CD4-positive, alpha-beta T cell treated with Interleukin-6 for 4 hours (primary cell): ENCODE data around the gene IARS1.

Experiments used
- DNase-seq: peaks from one replicate; pipeline ENCODE4 v3.0.0-alpha.2; 2020; ENCODE audit warnings: mixed read lengths

Gene IARS1

DNA sequence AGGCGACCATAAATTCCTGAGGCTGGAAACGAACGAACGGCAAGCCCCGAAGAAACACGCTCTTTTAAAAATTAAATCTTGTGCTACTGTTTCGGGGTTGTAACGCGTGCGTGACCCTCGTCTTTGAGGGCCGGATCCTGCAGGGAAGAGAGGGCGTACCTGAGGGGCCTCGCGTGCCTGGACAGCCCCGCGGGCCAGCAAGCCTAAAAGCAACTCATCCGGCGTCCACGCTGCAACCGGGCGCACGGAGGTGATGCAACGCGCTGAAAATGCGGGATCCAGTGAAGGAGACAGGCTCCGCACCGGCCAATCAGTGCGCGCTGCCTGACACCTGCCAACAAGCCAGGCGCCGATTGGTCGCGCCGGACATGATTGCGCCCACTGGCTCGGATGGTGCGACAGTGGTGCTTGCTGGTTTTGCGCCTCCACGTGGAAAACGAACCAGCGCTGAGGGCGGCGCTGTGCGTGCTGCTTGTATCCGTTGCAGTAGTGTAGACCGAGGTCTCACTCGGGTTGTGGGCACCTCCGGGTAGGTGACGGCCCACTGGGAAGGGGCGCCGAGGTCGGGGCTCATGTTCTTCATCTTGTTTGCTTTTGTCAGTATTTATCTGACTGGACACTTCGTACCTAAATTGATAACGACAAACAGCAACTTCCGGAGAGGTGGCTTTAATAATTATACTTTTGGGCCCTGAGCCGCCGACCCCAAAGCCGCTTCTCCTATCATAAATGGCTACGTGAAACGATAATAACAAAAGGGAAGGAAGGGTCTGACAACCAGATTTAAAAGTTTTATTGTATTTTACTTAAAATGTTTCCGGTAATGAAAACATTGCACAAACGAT is at the start of gene IARS1:
Gene IARS1 (minus strand): TSS at position 246 of the 845 bp plus-strand sequence. CDS start 4,278 bp downstream, outside the sequence.
- peak; percentile 99 for DNase-seq

DNA sequence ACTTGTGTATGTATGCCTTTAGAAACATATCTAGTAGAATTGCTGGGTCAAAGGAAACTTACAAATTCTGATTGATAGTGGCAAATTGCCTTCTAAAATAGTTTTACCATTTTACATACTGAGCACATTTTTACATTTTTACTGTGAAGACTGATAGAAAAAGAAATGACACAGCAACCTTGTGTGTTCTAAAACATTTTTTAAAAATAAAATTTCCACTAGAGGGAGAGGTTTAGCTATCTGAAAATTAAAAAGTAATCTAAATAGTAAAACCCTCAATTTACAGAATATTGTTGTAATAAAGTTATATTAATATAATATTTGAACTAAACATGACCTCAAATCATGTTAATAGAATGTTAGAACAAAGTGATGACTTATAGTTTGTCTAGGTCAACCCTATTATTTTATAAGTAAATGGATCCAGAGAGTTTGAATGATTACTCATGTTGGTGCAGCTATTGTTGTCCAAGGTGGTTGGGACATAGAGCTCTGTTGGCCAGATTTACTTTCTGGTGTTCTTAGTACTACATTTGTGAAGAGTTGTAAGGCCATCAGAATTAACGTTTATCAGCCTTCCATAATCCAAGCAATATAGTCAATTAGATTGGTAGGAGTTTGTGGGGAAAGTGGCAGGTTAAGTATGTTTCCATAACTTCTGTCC is 49.5 kb upstream of the IARS1 start:
- no peak for DNase-seq

DNA sequence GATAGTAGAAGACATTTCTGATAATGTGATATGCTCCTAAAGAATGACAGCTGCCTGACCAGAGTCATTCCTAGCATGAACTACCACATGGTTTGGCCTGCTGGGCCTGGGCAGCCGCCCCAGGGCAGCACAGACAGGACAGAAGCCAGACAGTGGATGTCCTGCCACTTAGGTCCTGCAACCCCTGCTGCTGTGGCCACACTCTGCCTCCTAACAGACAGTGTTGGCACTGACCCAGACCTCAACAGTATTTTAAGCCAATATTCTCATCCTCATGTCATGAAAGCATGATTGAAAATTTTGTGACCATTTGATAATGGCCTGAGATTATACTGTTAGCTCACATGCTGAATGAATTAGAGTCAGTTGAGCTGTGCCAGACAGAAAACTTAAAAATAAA is 48.1 kb upstream of the IARS1 start:
- DNase-seq, result no peak

DNA sequence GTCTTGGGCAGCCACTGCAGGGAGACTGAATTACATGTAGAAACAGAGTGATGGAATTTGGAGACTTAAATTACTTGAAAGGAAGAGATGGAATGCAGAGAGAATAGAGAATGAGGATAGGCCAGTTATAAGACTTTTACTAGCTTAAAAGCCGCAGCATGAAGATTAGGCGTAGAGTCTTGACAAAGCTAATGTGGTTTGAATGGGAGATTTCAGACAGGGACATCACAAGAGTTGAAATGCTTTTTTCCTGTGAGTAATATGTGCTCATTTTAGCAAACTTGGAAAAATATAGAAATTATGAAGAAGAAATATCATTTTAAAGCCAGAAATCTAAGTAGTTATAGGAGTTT is 39.8 kb upstream of the IARS1 start:
- DNase-seq, result no peak

DNA sequence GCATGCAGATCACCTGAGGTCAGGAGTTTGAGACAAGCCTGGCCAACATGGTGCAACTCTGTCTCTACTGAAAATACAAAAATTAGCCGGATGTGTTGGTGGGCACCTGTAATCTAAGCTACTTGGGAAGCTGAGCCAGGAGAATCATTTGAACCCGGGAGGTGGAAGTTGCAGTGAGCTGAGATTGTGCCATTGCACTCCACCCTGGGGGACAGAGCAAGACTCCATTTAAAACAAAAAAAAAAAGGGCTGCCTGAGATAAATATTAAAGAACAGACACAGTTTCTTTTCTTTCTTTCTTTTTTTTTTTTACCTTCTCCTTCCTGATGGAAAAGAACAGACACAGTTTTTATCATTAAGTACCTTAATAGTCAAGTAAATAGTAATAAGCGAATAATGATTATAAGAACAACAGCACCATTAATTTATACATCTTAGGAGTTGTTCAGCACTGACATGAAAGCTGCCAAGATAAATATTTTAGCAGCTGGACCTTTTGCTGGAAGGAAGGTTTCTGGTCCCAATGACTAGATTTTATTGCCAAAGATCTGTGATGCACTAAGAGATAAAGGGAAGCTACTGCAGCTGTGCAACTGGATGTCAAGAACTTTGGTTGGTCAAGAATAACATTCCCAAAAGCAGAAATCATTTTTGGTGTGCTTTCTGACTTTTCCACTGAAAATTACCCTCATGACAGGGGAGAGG is 39.2 kb upstream of the IARS1 start:
- DNase-seq, result no peak

DNA sequence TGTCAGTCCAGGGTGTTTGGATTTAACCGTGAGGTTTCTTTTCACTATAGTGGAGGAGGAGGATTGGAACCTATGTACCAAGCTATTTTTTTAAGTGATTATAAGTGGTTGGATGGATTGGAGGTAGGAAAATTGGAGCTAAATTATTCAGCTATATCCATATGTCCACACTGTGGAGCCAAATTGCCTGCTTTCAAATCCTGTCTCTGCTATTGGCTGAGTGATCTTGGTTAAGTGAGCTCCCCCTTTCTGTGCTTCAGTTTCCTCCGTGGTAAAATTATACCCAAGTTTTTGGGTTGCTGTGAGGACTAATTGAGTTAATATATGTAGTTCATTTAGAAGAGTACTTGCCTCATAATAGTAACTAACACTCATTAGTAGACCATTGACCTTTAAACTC is 34.7 kb upstream of the IARS1 start:
- DNase-seq, result no peak

DNA sequence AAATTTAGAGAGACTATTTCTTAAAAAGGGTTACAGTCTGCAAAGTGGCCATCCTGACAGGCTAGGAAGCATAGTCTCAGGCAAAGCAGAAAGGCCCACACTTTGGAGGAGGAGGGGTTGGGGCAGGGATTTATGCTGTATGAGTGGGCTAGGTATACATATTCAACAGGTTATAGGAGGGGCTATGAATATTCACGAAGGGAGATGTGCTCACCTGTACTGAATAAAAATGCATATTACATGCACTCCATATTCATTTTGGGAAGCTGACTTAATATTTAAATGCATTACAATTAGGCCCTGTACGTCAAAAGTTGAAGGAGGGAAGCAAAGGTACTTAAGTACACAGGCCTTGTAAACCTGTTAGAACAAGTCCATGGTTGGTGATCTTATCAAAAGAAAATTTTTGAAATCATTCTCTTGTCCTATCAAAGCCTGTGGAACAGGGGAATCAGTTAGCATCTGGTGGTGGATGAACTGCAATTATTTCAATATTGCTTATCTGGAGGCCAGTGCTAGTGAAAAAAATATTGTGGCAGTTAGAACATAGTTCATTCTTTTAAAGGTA is 33.9 kb upstream of the IARS1 start:
- DNase-seq, result no peak

DNA sequence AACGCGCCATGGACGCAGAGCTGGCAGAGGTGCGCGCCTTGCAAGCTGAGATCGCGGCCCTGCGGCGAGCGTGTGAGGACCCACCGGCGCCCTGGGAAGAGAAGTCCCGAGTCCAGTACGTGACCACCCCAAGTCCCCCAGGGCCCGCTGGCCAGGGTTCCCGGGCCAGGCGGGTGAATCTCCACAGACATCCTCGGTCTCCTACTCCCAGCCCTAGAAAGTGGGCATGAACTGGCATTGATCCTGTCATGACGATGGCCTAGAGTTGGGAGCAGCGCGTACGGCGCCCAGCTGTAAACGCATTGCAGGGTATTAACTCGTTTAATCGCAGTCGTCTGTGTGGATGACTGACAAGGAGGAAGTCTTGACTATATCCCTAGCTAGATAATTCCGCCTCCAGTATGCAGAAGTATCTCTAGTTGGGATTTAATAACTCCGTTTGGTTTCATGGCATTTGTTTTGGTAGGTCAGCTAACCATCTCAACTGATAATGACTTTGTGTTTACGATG is 32.5 kb upstream of the IARS1 start:
- DNase-seq, result no peak

DNA sequence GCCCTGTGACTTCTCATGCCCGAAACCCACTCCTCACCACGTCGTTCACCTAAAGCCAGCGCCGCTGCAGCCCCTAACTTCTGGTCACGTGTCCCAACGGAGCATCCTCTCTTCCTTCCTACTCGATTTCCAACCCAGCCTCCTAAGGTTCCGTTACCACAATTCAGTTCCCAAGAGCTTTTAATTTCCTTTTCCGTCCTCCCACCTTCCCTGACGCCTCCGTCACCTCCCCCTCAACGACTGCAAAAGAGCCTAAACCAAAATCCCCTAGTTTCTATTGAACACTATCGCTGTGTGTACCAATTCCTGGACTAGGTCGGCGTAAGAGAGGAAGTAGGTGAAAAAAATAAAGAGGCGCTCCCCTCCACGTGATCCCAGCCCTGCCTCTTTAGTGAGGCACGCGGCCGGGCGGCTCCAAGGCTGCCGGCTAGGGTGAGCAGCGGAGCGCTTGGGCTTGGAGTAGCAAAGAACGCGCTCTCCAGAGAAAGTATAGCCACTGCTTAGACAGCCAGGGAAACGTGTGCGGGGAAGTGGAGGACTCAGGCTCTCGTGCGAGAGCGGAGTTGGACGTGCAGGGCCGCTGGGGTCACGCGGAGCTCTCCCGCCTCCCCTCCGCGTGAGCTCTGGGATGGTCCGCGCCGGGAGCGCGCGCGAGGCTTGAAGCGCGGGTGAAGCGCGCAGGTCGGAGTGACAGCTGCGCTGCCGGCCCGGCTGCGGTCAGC is 31.9 kb upstream of the IARS1 start, which contains the start of the genes CENPP and NOL8:
Gene CENPP (plus strand): TSS at position 685 of the 722 bp plus-strand sequence.
Gene NOL8 (minus strand): TSS at position 82 of the 722 bp plus-strand sequence. CDS start 1,189 bp downstream, outside the sequence.
- peak; percentile 83 for DNase-seq

DNA sequence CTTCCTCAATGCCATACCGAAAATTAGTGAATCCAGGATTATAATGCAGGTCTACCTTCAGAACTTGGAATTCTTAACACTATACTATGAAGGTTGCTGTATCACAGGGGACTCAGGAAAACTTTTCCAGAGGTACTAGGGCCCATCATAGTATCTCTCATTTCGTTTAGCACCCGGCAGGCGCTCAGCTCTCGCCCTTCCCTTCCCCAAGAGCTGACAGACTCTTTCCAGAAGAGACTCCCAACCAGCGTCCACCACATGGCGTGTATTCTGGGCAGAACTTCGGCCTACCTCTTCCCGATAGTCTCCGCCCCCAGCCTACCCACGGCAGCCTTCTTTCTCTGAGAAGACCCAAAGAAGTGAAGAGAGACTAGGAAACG is 31.4 kb upstream of the IARS1 start:
- no peak for DNase-seq

DNA sequence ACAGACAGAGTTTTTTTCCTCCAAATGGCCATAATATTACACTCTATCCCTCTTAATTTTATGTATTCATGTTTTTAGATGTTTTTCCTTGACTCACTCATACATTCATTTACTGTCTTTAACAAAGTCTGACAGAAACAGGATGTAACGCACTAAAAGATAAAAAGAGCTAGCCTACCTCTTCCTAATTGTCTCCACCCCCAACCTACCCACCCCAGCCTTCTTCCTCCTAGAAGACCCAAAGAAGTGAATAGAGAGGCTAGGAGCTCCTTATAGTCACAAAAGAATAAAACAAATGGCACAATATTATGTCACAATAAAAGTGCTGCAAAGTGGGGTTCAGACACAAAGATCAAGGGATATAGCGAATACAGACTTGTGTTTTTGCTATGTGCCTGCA is 30.9 kb upstream of the IARS1 start:
- no peak for DNase-seq

DNA sequence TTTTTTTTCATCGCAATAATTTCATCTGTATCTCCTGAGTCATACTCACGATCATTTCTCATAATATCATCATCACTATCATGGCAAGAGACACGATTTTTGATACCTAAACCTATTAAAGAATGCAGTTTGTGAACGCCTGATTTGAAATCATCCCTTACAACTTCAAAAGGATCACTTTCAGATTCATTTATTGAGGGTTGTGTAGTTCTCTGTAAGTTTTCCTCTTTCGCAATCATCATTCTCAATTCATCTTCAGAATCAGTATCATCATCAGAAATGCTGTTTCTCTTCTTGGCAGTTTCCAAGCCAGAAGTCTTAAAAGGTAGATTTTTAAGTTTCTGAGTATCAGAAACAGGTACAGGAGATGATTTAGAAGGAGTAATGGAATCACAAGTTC is 22.0 kb upstream of the IARS1 start:
- no peak for DNase-seq

DNA sequence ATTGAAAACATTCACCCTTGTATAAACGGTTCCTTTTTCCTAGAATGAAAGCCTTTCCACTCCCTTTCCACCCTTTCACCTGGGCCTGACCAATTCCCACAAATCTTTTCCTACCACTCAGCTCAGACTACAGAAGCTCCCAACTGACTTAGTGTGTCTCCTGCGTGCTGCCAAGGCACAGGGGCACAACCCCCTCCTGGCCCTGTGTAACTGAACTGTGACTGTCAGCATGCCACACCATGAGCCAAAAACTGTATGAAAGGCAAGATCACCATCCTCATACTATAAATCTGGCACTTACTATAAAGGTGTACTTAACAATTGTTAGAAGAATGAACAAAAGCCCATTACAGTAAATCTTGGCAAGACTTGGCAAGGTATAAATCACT is 20.1 kb upstream of the IARS1 start:
- no peak for DNase-seq

DNA sequence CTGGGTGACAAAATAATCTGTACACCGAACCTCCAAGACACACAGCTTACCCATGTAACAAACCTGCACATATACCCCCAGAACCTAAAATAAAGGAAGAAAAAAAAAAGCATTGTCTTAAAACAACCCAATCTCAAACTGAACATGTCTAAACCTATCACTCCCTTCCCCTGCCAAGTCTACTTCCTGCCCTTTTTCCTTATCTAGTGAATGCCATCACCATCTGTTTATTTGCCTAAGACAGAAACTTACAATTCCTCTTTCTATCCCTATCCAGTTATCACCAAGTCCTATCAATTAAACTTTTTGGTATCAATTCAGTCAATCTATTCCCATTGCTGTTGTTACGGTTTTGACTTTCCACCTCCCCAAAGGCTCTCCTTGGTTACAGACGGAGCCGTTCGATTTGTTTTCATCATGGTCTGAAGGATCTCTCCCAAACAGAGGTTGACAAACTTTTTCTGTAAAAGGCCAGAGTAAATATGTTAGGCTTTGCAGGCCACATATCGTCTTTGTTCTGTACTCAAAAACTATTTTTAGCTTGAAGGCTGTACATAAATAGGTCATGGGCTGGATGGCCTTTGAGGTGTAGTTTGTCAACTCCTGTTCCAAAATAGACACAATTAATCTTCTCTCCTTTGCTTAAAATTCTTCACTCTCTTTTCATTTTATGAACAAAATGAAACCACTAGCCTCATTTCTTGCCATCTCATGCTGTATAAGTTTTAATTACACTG is 19.6 kb upstream of the IARS1 start:
- DNase-seq, result no peak

DNA sequence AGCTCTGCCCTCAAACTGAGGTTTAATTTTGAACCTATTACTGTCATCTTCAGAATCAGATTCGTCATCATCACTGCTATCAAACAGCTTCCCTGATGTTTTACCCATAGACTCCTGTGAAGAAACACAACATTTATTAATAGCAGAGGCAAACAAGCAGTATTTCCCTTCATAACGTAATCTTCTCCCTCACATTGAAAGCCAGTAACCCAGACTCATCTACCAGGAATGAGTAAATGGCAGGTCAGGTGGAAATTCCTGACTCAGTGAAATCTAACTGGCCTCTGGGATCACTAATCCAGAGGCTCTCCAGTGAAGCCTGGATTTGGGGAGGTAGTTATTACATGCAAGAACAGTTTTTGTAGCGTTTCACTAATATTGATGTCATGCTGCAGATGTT is 17.1 kb upstream of the IARS1 start:
- no peak for DNase-seq

DNA sequence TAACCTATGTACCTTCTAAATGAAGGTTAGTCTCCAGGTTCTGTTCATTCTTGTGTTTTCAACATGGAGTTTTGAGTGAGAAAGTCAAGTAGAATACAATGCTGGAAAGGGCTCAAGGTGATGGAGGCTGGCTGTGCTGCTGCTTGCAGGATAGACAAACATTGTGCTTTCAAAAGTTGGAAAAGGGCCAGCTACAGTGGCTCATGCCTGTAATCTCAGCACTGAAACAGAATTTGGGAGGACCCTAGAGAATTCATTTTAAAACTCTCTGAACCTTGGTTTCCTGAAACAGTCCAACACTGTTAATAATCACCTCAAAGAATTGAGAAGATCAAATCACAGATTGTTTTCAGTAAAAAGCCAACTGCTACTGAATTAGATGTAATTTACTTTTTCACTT is 15.4 kb upstream of the IARS1 start:
- DNase-seq, result no peak

DNA sequence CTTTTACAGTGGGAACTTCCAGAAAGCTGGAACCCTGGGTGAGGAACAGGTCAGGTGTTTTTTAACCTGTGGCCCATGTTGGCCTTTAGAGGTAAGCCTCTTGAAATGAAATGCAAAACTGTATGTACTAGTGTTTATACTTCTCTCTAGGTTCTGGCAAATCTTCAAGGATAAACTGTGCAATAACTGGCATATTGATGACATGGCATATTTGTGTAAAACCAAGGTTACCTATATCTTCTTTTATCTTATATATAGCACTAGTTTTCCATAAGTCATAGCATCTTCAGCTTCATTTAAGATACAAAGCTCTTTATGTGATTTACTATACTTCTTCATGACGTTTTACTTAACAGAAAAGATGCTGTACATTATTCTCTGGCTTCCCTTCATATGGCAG is 7.4 kb upstream of the IARS1 start:
- no peak for DNase-seq

DNA sequence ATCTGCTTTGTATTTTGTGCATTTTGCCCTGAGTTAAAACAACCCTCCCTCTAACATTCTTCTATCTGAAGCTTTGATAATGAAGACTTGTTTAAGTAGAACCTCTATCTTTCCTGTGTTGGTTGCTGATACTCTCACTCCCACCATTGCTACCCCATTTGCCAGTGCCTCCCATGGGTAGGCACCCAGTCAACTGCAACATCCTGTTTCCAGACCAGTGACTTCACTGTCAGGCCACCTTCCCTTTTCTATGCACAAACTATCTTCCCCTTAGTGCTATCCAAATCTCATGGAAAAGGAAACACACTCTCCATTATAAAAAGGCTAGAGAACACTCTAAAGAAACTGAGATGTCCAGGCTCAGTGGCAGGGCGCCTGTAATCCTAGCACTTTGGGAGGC is 5.6 kb upstream of the IARS1 start:
- no peak for DNase-seq

DNA sequence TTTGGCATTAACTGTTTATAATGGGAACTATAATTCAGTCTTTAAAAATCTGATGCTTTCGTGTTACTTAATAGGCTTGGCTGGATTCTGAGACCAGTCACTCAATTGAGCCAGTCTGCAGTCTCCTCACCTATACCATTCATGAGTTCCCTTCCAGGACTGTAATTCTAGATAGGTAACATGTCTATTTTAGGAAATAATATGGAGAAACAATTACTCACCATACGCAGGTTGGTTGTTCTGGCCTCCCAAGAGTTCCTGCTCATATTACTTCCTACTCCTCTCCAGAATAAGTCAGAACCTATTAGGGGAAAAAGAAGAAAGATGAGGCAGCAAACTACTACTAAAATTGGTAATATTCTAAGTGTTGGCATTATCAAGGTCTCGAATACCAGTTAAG is 4.5 kb upstream of the IARS1 start:
- DNase-seq, result no peak

DNA sequence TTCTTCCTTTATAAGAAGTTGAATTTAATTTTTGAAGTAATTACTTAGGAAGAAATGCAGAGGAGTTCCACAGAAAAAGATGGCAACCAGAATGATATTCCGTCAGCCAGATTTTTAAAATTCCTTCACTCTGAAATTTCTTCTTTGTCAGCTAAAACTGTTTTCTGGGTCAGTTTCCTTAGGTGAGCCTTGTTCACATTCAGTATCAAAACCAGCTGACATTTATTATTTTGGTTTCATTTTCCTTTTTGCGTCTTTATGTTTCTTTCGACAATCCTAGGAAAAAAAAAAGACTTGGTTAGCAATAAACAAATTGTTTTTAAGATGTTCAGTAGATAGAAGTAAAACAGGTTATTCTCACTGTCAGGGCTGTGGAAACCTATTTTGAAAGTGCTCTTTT is 4.1 kb upstream of the IARS1 start:
- no peak for DNase-seq

DNA sequence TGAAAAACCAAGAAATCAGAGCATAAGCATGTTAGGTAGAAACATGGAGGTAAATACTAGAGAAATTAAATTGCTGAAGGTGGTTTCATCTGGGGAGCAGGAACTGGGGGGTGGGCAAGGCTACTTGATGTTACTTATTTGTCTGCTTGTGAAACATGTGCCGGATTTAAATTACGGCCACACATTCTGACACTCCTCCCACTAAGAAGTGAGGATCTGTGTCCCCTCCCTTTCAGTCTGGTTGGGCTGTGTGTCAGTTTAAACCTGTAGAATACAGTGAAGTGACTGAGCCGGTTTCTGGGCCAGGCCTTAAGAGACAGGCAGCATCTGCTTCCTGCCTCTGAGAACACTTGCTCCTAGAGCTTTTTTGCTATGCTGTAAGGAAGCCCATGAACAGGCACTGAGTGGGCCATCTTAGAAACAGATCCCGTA is 2.3 kb upstream of the IARS1 start:
- no peak for DNase-seq
